Endometrial microvascular endothelial cells (primary cell): ENCODE data around the gene ACVR1. TPM values are rescaled to one million over a fixed set of nuclear protein-coding genes. Genes with fewer than 3 reads are reported as not detected.
"Not testable (repeated sequence)": the region's sequence is repeated elsewhere in the genome, so short reads cannot be mapped to it uniquely, and the experiment has no call there.

ENCODE experiments used
- in situ Hi-C: cut with HindIII; loops from 2 replicates; pipeline ENCODE4 v1.10.0; 2017; ENCODE audit warnings: low sequenced_read_pairs, low pct_unique_long_range_greater_than_20kb; ENCODE audit errors: inconsistent ontology term
- total RNA-seq: library from RNA; depleted of rRNA; stranded (reverse); fragments of >200 nt; gene quantifications from one replicate; pipeline ENCODE4 v1.2.3, GENCODE V29; 2015; ENCODE audit errors: inconsistent ontology term

ACVR1 gene
- total RNA-seq, 1 donor from 2014 or later = 21.8 TPM

DNA sequence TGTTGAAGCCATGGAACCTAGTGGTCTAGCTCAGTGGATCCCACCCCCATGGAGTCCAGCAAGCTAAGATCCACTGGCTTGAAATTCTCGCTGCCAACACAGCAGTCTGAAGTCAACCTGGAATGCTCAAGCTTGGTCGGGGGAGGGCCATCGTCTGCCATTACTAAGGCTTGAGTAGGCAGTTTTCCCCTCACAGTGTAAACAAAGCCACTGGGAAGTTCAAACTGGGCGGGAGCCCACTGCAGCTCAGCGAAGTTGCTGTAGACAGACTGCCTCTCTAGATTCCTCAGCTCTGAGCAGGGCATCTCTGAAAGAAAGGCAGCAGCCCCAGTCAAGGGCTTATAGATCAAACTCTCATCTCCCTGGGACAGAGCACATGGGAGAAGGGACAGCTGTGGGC, 171.5 kb downstream of the ACVR1 start:
- in situ Hi-C loops = not testable (repeated sequence)

DNA sequence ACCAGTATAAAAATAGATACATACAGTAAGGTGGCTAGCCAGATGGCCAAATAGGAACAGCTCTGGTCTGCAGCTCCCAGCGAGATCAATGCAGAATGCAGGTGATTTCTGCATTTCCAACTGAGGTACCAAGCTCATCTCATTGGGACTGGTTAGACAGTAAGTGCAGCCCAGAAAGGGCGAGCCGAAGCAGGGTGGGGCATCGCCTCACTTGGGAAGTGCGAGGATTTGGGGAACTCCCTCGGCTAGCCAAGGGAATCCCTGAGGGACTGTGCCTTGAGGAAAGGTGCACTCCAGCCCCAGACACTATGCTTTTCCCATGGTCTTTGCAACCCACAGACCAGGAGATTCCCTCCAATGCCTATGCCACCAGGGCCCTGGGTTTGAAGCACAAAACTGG, 172.0 kb downstream of the ACVR1 start:
- in situ Hi-C loops = not testable (repeated sequence)

DNA sequence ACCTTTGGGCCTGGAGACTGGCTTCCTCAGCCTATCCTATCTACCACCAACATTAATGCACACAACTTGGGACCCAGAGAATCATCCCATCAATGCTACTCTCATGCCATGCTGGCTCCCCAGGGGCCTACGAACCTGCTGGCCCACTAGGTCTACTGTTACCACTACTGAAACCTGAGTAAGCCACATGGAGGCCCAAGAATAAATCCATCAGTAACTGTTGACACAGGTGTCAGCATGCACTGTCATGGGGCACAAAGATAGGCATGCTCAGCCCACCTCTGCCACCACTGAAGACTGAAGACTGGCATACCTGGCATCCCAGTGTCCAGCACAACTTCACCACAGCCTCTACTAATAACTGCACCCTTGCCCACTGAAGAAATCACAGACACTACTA, 176.3 kb downstream of the ACVR1 start:
- in situ Hi-C loops = no loop called here

DNA sequence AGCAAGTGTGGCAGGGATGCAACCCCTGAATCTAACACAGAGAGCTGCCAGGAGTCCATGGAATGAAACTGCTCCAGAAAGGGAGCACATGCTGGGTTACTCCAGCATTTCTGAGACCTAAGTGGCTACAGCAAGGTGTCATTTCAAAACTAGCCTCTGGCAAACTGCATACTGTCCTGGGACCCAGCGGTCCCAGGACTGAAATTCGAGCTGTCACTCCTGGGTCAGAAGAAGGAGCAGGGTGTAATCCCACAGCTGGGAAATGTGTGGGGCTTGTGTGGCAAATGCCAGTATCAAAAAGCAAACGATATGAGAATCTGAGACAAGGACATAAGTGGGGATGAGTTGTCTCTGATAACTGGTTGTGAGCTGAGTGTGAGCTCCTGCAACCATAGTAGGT, 177.1 kb downstream of the ACVR1 start:
- in situ Hi-C loops = no loop called here

DNA sequence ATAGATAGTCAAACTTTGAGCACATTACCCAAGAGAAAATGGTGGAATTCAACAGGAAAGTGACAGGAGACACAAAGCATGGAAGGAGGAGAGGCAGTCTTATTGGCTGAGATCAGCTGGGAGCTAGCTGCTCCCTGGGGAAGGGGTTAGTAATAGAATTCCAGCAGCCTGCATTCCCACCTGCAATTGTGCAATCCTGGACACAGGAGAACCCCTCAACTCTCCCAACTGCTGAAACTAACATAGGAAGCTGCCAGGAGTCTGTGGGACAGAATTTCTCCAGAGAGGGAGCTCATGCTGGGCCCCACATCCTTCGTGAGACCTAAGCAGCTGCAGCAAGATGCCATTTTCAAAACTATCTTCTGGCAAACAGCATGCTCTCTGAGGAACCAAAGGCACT, 177.7 kb downstream of the ACVR1 start:
- in situ Hi-C loops = no loop called here

DNA sequence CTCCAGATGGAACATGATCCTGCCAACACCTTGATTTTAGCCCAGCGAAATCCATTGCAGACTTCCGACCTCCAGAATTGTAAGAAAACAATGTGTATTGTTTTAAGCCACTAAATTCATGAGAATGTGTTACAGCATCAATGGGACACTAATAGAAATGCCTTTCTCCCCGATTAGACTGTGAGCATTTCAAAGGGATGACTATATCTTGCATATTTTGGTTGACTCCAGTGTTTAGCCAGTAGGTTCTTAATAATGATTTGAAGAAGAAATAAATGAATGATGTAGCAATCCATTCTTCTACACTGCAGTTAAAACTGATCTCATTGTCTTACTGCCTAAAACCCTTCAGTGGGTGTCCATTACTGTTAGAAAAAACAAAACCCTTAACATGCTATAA, 180.1 kb downstream of the ACVR1 start:
- in situ Hi-C loops = no loop called here

DNA sequence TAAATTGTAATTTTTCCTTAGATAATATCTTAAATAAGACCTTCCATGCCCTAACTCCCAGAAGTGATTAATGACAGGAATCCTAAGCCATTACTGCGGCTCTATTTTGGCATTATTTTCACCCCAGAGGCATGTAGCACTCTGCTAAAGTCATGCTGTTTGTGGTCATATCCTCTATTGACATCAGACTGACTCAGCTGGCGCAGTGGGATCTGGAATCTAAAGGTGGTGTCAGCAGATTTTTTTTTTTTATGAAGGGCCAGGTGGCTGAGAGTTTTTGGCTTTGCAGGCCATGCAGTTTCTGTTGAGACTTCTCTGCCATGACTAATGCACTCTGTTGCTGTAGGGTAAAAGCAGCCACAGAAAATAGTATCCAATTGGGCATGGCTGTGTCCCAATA, 183.4 kb downstream of the ACVR1 start:
- in situ Hi-C loops = no loop called here

DNA sequence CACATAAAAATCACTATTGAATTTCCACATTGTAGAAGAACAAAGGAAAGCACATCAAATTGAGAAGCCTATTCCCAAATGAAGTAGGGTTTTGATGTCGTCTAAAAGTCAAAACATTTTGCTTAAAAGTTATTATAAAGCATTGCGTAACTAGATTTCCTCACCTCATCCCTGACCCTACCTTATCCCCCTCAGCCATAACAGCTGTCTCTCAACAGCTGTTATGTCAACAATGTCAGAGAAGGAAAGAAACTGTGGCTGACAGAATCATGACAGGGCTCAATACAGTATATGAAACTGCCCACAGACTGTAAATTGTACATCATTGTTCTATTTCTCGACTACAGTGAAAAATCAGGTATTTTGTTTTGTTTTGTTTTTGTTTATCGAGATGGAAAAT, 184.4 kb downstream of the ACVR1 start:
- in situ Hi-C loops = no loop called here

DNA sequence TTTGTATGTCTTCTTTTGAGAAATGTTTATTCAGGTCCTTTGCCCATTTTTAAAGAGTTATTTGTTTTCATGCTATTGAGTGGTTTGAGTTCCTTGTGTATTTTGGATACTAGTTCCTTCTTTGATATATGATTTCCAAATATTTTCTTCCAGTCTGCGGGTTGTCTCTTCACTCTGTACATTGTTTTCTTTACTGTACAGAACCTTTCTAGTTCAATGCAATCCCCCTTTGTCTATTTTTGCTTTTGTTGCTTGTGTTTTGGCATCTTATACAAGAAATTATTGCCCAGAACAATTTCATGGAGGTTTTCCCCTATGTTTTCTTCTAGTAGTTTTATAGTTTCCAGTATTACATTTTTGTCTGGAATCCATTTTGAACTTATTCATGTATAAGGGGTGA, 185.0 kb downstream of the ACVR1 start:
- in situ Hi-C loops = no loop called here

Other genes with a start within 250 kb of the ACVR1 start
- gene ACVR1C, start 247.5 kb downstream of the ACVR1 start, total RNA-seq = not detected
- not detected for gene UPP2, start 225.5 kb upstream of the ACVR1 start, total RNA-seq